Prostate gland (tissue), 2 donors: ENCODE results near the gene NEDD8.

Experiments used
- POLR2A ChIP-seq: fragments of 450-650 bp; IDR thresholded peaks from one replicate; pipeline ENCODE4 v1.6.1; 2016; ENCODE audit warnings: antibody characterized with exemption, mild to moderate bottlenecking
- POLR2AphosphoS5 ChIP-seq: sonication (generic); formaldehyde crosslinking; IDR thresholded peaks from one replicate; pipeline ENCODE4 v1.6.1; 2017; ENCODE audit warnings: antibody characterized with exemption
- TF ChIP-seq, protein P1 (sequence below), 4 experiments: fragments of 200-600 bp in 2 of 4; fragments of 450-650 bp in 2 of 4; sonication (generic) in 2 of 4; IDR thresholded peaks; 1 replicate in 3 of 4; 2 replicates in 1 of 4; pipeline ENCODE4 v1.5.1; 2016 to 2019; ENCODE audit warnings: antibody characterized with exemption in 4 of 4, mild to moderate bottlenecking in 2 of 4, moderate library complexity in 2 of 4

DNA sequence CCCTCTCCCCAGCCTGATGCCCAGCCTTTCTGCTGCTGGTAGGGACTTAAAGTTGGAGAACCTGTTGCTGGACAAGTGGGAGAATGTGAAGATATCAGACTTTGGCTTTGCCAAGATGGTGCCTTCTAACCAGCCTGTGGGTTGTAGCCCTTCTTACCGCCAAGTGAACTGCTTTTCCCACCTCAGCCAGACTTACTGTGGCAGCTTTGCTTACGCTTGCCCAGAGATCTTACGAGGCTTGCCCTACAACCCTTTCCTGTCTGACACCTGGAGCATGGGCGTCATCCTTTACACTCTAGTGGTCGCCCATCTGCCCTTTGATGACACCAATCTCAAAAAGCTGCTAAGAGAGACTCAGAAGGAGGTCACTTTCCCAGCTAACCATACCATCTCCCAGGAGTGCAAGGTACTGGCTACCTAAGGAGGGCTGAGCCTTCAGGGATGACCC, 25.0 kb downstream of the NEDD8 start:
- TF ChIP-seq POLR2A (no peak), POLR2AphosphoS5 (no peak)
- TF ChIP-seq, protein P1, sequence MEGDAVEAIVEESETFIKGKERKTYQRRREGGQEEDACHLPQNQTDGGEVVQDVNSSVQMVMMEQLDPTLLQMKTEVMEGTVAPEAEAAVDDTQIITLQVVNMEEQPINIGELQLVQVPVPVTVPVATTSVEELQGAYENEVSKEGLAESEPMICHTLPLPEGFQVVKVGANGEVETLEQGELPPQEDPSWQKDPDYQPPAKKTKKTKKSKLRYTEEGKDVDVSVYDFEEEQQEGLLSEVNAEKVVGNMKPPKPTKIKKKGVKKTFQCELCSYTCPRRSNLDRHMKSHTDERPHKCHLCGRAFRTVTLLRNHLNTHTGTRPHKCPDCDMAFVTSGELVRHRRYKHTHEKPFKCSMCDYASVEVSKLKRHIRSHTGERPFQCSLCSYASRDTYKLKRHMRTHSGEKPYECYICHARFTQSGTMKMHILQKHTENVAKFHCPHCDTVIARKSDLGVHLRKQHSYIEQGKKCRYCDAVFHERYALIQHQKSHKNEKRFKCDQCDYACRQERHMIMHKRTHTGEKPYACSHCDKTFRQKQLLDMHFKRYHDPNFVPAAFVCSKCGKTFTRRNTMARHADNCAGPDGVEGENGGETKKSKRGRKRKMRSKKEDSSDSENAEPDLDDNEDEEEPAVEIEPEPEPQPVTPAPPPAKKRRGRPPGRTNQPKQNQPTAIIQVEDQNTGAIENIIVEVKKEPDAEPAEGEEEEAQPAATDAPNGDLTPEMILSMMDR (IDR thresholded peaks at IDR 0.05): no peak
